NCI-H187 treated with DMSO at 0.1 percent for 48 hours (cell line): ENCODE results near the gene IMPACT.

Experiments
- DNase-seq: peaks from one replicate; lab custom pipeline; 2025; lab: John Stamatoyannopoulos, UW

IMPACT gene, protein sequence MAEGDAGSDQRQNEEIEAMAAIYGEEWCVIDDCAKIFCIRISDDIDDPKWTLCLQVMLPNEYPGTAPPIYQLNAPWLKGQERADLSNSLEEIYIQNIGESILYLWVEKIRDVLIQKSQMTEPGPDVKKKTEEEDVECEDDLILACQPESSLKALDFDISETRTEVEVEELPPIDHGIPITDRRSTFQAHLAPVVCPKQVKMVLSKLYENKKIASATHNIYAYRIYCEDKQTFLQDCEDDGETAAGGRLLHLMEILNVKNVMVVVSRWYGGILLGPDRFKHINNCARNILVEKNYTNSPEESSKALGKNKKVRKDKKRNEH

DNA sequence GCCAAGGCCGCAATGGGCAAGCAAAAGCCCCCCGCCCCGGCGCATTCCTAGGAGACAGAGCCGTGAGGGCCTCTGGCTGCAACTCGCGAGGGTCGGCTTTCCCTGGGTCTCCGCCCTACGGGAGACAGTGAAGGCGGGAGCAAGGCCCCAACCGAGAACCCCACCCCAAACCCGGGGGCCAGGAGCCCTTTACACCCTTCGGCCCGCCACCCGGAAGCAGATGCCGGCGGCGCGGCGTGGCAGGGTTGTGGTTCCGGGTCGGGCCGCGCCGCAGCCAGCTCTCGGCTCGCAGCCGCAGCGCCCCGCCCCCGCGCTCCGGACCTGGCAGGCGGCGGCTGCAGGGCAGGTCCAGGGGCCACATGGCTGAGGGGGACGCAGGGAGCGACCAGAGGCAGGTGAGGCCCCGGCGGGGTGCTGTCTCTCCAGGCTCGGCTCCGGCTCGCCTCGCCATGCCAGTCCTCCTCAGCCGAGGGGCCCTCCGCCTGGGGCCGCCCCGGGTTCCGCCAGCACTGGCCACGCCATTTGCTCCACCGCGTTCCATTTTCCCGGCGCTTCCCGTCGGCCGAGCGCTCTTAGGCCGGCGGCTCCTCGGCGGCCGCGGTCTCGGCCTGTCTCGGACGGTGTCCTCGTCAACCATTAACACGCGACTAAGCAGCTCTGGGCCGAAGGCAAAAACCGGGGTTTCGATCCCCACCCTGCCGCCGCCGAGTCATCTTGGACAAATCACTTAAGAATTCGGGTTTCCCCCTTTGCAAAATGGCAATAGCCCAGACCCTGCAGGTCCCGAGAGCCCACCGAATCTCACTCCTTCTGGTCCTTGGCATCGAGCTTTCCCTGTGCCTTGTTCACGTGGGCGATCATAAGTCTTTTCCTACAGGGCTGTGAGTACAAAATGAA lies at the start of gene IMPACT:
Gene IMPACT, plus strand, starts transcription at position 273 of the 897 bp plus-strand sequence. Its CDS starts 87 bp downstream, at position 360.
- DNase-seq: no peak

DNA sequence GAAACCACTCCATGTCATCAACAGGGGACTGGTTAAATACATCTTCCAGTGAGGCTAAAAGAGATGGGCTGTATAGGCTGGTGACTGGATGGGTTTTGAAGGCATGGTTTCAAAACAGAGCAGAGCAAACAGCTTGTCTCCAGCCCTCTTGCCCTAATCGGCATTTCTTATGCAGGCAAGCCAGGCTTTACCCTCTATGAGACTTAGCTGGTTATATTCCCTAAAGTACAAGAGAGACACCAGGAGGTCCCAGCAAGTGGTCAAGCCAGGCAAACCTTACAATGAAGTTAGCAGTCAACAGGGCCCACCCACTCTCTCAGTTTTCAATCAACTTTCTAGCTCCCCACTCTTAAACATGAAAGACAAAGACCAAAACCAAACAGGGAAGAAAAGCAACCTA lies 47.9 kb upstream of the IMPACT start:
- no peak for DNase-seq

DNA sequence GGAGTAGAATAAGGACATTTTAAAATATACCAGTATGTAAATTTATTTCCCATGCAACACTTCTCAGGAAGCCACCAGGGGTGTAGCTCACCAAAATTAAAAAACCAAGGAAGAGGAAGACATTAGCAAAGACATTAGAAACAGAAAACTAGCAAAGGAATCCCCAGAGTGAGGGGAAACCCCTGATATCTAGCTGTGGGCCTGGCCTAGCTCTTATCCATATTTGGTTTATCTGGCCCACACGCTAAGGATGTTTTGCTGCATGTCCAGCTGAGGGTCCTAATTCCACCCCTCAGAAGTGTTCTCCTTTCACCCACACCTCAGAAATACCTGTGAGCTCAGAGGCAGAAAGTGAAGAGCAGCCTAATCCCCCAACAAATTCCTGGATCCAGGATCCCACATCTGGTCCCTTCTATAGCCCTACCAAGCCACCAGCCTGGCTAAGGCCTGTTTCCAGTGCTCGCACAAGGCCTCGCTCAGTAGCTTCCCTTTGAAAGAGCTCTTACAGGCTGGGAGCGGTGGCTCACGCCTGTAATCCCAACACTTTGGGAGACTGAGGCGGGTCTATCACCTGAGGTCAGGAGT lies 46.2 kb upstream of the IMPACT start:
- DNase-seq: no peak

DNA sequence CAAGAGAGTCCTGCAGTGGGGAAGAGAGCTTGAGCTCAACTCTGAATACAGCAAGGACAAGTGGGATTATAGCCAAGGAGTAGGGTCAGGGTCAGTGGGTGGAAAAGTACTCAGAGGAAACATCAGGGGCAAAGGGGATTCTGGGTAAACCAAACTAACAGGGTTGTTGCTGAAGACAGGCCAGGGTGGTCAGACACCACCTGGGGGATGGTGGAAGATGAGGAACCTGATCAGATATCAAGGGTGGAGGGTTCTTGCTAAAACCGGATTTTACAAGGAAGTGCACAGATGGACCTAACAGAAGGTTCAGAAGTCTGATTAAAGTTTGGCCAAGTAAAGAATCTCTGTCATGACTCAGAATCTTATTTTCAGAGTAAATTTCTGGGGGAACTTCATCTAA lies 45.3 kb upstream of the IMPACT start:
- DNase-seq: no peak

DNA sequence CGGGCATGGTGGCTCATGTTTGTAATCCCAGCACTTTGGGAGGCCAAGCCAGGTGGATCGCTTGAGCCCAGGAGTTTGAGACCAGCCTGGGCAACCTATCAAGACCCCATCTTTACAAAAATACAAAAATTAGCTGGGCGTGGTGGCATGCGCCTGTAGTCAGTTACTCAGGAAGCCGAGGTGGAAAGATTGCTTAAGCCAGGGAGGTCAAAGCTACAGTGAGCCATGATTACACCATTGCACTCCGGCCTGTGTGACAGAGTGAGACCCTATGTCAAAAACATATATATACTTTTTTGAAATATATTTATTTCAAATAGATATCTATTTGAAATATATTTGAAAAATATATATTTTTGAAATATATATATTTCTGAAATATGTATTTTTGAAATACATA lies 39.8 kb upstream of the IMPACT start:
- no peak for DNase-seq

DNA sequence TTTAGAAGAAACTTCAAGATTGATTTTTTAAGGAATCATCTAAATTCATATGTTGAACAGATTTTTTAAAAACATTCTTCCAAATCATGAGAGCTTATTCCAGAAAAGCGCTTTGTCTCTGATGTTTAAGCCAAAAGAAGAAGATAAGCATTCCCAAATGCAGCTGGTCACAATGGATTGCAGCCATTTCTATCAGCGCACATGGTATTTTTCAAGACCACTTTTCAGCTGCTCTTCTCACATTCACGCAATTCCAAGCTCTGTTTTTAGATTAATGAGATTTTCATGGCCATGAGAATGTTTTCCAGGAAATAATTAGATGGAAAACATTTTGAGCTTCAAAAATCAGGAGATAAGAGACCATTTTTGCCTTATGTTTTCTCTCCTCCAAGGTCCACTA lies 37.5 kb upstream of the IMPACT start:
- no peak for DNase-seq

DNA sequence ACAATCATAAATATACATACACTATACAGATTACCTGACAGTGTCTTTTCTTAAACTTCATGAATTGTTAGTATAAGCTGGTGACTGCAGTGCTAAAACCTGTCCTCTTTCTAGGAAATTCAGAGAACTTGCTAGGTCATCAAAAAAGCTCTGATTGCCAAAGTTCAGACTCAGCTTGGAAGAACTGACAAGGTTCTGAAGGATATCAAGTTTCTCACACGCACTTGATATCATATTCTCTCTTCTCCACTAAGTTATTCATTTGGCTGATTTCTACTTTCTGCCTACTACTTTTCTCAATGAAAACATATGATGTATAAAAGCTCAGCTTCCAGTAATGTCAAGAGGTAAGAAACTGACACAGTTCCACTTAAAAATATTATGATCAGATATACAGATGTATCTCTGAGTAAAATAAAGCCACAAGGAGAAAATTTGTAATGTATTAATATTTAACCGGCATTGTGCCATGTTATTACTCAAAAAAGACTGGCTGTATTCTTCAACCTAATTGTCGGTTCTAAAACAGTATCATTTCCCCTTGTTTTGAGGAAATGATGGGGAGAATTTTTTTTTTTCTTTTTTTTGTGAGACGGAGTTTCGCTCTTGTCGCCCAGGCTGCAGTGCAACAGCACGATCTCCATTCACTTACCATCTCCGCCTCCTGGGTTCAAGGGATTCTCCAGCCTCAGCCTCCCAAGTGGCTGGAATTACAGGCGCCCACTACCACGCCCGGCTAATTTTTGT lies 31.2 kb upstream of the IMPACT start:
- no peak for DNase-seq

DNA sequence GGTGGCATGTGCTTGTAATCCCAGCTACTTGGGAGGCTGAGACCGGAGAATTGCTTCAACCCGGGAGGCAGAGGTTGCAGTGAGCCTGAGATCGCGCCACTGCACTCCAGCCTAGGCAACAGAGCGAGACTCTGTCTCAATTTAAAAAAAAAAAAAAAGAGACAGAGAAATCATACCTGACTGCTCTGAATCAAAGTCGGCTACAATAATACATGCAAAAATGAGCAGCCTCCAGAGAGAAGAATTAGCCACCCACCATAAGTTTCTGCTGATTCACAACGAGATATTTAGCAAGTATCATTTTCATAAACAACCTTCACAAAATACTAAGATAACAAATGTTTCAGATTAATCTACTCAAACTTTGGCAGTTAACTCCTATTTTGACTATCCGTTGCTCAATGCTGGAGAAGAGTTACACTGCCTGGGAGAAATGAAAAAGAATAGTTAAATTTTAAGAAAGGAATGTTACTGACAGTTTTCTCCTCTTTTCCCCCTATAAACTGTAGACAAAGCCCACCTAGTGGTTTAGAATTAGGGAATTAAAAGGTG lies 30.3 kb upstream of the IMPACT start:
- no peak for DNase-seq

DNA sequence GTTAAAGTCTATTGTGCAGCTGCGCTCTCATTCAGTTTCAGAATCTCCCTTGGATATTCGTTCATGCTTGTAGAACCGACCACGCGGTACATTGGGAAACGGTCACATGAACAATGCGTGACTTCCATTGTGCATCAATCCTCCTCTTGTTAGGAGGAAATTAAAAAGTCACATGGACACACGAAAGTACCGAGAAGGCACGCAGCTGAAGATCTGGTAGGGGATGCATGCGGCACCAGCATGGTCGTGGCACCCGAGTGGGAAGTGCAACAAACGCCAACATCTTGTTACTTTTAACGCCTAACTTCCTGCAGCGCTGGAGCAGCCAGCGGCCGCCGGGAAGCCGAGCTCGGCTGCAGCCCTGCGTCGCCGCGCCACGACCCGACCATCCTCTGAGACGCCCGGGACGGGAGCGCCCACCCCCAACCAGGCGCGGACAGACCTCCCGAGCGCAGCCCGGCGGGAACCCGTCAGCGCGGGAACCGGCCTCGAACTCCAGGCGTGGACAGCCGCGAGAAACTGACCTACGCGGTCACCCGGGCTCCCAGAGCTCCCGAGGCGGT lies 29.3 kb upstream of the IMPACT start:
- peak; percentile 21 for DNase-seq

DNA sequence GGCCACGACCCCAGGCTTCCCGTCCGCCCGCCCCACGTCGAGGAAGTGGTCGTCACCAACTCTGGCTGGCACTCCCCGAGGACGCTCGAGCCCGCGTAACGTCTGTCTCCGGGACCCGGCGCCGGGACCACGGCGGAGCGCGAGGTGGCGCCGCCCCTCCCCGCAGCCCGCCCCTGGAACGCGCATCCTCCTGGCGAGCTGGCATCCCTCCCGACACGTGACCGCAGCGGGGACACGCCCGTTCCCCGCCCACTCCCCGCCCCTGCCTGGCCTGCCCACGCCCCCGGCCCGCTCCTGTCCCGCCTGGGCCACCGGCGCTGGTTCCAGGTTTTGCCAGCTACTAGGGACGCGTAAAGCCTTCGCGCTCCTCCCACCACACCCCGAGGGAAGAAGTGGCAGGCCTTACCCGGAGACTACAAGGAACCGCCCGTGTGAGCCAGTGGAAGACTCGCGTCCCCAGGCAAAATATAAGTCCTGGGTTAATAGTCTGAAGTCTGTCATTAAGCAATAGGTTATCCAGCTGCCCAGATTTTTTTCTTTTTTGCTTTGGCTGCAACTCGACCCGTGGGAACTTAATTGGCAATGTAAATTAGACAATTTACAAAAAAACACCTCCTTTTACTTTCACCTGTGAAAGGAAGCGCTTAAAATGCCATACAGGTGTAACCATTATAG lies 28.6 kb upstream of the IMPACT start, which contains the start of gene OSBPL1A:
Gene OSBPL1A, minus strand, starts transcription at position 131 of the 675 bp plus-strand sequence. CDS start 20,291 bp downstream, outside the sequence.
- DNase-seq: peak; percentile 59

DNA sequence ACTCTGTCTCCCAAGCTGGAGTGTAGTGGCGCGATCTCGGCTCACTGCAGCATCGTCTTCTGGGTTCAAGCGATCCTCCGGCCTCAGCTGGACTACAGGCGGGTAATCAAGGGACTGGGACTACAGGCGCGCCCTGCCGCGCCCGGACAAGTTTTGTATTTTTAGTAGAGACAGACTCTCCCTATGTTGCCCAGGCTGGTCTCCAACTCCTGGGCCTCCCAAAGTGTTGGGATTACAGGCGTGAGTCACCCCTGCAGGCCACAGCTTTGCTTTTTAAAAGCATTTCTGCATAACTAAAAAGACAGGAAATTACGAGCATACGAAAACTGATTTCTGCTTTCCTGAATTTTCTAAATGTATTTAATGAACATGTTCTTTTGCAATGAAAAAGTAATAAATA lies 27.9 kb upstream of the IMPACT start:
- DNase-seq: no peak

DNA sequence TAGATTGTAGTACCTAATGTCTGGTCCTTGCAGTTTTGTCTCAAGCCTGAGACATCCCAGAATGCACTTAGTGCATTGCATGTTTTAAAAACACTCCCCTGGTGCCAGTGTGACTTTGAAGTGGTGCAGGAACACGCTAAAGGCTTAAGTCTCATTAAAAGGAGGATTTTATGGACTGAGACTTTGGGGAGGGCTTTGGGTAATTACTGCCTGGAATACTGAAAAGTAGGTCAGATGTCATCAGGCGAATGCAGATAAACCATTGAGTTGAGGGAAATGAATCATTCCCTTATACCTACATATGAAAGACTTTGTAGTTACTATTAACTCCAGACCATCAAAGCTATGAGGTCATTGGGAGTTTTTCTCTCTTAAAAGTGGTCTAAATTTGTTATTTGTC lies 25.9 kb upstream of the IMPACT start:
- DNase-seq: no peak

DNA sequence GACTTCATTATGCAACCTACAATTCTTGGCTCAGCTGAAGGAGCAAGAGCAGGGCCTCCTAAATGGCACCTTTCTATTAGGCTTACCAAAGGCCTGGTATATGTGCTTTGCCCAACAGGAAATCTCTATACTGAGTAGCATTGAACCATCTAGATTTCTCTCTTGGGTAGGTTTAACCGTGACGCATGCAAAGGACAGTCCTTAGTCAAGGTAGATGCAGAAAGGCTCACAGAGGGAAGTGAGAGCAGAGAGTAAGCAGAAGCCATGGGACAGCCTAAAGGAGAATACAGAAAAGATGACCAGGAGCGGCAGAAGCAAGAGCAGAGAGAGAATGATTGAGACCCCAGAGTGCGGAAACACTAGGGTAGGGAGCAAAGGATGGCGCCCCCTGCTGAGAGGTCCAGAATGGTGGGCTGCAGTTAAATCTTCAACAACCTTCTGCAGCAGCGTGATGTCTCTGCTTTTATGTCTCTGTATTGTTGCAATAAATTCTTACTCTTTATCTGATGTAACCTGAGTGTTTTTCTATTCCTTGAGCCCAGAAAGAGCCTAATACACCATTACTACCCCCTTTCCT lies 24.2 kb upstream of the IMPACT start:
- no peak for DNase-seq

DNA sequence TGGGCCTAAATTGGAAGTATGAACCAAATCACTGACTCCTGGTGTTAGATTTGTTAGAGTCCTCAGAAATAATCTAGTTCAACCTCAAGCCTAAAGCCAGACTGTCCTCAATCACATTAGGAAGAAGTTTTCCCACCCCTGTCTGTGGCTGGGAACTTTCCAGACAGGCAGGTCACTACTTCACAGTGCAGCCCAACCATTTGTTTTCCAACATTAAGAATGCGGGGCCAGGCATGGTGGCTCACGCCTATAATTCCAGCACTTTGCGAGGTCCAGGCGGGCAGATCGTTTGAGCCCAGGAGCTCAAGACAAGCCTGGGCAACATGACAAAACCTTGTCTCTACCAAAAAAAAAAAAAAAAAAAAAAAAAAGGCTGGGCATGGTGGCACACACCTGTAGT lies 23.4 kb upstream of the IMPACT start:
- no peak for DNase-seq

DNA sequence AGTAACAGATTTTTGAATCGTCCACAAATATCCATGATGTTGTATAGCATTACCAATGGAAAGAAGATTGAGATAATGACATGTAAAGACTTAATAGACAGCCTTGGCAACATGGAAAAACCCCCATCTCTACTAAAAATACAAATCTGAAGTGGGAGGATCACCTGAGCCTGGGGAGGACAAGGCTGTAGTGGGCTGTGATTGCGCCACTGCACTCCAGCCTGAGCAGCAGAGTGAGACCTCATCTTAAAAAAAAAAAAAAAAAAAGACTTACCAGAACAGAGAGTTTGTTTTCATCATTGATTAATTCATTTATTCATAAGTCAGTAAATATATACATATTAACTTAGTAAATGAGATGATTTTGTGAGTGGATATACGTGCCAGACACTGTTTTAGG lies 21.9 kb upstream of the IMPACT start:
- no peak for DNase-seq

DNA sequence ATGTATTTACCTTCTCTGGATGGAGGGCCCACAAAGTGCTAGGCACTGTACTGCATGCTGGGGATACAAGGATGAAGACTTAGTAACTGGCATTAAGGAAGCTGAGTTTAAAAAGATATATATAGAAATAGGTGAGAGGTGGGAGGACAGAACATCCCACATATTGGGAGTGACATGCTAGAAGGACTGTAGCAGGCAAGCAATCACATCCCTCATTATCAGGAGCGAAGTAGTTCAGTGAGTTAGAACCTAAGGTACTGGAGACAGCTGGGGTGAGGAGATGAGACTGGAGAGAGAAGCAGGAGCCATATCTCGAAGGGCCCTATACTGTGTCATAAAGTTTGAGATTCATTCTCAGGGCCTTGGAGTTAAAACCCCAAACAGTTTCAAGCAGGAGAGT lies 18.0 kb upstream of the IMPACT start:
- no peak for DNase-seq

DNA sequence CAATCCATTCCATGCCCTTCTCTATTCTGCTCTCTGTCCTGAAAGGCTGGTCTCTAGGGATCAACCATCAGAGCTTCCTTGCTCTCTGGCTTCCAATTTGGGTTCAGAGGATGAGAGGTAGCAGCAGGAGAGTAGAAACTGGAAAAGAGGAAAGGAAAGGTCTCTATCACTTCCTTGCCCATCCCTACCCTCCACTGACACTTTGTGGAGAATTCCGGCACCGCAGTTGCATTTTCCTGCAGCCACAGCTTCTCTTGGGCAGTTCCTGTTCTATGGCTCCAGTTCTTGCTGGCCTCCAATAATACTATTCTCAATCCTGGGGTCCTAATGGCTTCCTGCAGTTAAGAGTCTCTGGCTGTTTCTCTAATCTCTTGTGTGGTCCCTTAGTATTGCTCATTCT lies 13.3 kb upstream of the IMPACT start:
- no peak for DNase-seq

DNA sequence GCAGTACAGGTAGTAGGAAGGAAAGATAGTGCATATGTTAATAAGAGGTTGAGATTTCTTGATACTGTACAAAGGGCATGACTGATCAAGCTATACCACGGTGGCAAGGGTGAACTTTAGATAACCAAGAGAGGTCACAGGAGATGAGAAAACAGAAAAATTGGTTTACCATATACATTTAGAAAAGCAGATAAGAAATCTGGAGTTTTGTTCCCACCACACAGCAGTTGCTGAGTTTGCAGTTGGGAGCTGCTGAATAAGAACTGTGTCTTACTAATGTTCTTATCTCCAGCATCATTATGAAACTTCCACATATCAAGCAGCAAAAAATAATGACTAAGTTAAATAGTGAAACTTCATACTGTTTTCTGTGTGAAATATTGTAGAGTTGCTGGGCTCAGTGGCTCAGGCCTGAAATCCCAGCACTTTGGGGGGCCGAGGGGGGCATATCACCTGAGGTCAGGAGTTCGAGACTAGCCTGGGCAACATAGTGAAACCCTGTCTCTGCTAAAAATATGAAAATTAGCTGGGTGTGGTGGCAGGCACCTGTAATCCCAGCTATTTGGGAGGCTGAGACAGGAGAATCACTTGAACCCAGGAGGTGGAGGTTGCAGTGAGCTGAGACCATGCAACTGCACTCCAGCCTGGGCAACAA lies 12.0 kb upstream of the IMPACT start:
- DNase-seq: no peak

DNA sequence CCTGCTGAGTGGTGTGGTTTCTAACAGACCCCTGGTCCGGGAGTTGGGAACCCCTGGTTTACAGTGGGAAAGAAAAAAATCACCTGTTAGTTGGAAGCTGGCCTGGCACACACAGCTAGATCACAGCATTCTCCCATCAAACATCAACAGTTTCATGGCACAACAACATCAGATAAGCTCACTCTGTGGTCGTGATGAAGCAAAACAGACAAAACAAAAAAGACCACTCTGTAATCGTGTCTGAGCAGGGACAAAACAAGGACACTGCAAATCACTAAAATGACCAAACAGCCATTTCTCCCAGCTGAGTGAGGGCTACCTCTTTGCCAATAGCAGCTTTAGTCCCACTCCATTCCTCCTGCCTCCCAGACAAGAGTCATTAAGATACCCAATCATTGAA lies 9.0 kb upstream of the IMPACT start:
- DNase-seq: no peak

DNA sequence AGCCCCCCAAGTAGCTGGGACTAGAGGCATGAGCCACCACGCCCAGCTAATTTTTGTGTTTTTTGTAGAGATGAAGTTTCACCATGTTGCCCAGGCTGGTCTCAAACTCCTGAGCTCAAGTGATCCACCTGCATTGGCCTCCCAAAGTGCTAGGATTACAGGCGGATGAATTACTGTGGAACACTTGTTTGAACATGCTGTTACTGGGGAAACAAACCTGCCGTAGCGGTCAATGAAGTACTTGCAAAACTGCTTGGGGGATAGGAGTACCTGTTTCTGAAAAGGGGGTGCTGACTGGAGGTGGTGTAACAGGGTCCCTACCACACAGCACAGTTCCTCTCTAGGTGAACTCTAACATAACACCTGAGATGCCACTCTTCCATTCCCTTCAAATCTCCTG lies 5.9 kb upstream of the IMPACT start:
- no peak for DNase-seq
